Body of pancreas (tissue), 4 donors: Measurements from ENCODE around the gene CASP3.

Experiments
- POLR2A ChIP-seq, 3 donors: fragments of 450-650 bp; IDR thresholded peaks; one replicate each; pipeline ENCODE4 v1.6.1; 2016; ENCODE audit warnings: antibody characterized with exemption in 3 of 3, mild to moderate bottlenecking in 2 of 3
- TF ChIP-seq, protein P1 (sequence below), 7 experiments: fragments of 450-650 bp in 4 of 7; fragments of 200-600 bp in 3 of 7; sonication (generic) in 3 of 7; IDR thresholded peaks; one replicate each; pipeline ENCODE4 v1.5.1; 2016 to 2019; ENCODE audit warnings: antibody characterized with exemption in 7 of 7

- TF ChIP-seq, protein P1, sequence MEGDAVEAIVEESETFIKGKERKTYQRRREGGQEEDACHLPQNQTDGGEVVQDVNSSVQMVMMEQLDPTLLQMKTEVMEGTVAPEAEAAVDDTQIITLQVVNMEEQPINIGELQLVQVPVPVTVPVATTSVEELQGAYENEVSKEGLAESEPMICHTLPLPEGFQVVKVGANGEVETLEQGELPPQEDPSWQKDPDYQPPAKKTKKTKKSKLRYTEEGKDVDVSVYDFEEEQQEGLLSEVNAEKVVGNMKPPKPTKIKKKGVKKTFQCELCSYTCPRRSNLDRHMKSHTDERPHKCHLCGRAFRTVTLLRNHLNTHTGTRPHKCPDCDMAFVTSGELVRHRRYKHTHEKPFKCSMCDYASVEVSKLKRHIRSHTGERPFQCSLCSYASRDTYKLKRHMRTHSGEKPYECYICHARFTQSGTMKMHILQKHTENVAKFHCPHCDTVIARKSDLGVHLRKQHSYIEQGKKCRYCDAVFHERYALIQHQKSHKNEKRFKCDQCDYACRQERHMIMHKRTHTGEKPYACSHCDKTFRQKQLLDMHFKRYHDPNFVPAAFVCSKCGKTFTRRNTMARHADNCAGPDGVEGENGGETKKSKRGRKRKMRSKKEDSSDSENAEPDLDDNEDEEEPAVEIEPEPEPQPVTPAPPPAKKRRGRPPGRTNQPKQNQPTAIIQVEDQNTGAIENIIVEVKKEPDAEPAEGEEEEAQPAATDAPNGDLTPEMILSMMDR (IDR thresholded peaks at IDR 0.05), result no peak
- no peak for TF ChIP-seq POLR2A (IDR thresholded peaks at IDR 0.05)
Measured at GRCh38 chr4:184655889-184656869, 6.9 kb upstream of the CASP3 start.
